SK-N-SH treated with all-trans-retinoic acid at 6 μM for 48 hours (cell line): ENCODE data around the gene STOML3.

Experiments
- BACH2 ChIP-seq: fragments of 250-450 bp; sonication (Bioruptor Pico); IDR thresholded peaks from 2 replicates; pipeline ENCODE4 v1.9.0; 2021; ENCODE audit warnings: mild to moderate bottlenecking, borderline replicate concordance
- CREB5 ChIP-seq: fragments of 250-450 bp; sonication (Bioruptor Pico); IDR thresholded peaks from 2 replicates; pipeline ENCODE4 v1.5.1; 2020; ENCODE audit warnings: low read depth, mild to moderate bottlenecking, moderate library complexity
- CSRNP3 ChIP-seq: fragments of 250-450 bp; sonication (Bioruptor Pico); IDR thresholded peaks from 2 replicates; pipeline ENCODE4 v1.5.1; 2021; ENCODE audit warnings: mild to moderate bottlenecking, moderate library complexity
- OSR1 ChIP-seq: fragments of 250-450 bp; sonication (Bioruptor Pico); IDR thresholded peaks from 2 replicates; pipeline ENCODE4 v1.8.0; 2022; ENCODE audit warnings: moderate library complexity, mild to moderate bottlenecking, inconsistent platforms
- PATZ1 ChIP-seq: fragments of 250-450 bp; sonication (Bioruptor Pico); IDR thresholded peaks from 2 replicates; pipeline ENCODE4 v1.8.0; 2020; ENCODE audit warnings: mild to moderate bottlenecking, moderate library complexity, borderline replicate concordance
- ZFP3 ChIP-seq: fragments of 250-450 bp; sonication (Bioruptor Pico); IDR thresholded peaks from 2 replicates; pipeline ENCODE4 v1.5.0; 2020; ENCODE audit warnings: mild to moderate bottlenecking, moderate library complexity
- ZFP30 ChIP-seq: fragments of 450-650 bp; formaldehyde crosslinking; IDR thresholded peaks from 2 replicates; pipeline ENCODE4 v1.5.0; 2022; ENCODE audit warnings: mild to moderate bottlenecking, moderate library complexity

GRCh38 chr13:39035204-39035603 is 44.6 kb upstream of the STOML3 start:
- TF ChIP-seq ZFP30 (CRISPR knock-in tag) (no peak), PATZ1 (CRISPR knock-in tag) (no peak), CSRNP3 (CRISPR knock-in tag) (no peak), CREB5 (CRISPR knock-in tag) (no peak), ZFP3 (CRISPR knock-in tag) (no peak), BACH2 (CRISPR knock-in tag) (no peak), OSR1 (CRISPR knock-in tag) (no peak)
